ENCODE results near the gene OSBPL3. TPM values are rescaled to one million over a fixed set of nuclear protein-coding genes. Genes with fewer than 3 reads are reported as not detected.

Gene OSBPL3
- total RNA-seq, 1 experiment from 2014 or later, result 36.8 TPM

DNA sequence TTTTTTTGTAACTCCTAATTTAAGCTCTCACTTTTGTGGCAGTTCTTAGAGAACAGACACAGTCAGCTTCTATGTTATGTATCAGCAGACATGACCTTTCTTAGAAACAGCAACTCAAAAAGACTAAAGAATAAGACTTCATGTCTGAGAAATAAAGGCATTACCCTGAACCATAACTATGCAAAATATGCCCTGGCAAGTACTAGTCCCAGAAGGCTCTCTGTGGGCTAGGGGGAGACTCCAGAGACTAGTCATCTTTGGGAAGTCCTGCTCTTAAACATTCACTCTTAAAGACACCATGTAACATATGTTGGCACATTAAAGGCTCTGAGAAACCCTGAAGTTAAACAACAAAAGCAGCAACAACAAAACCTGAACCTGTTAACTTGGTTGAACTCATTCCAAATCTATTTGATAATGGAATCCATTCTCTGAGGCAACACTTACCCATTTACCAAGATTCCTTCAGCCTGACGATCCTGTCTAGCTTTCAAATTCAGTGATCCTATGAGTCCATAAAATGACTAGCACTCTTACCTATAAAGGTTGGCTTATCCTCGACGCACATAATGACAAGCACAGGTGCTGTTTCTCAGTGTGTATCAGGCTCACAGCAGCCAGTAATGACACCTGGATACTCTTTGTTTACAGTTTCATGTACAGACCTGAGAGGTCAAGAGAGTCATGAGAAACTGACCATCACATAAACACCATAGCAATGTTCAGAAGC is 62.3 kb downstream of the OSBPL3 start:
- Histone ChIP-seq H3K4me1 (ENCODE audit: control insufficient read depth in 1 of 2, insufficient read depth in 2 of 2, low read length in 2 of 2) (peaks cover 19 to 53% of the 10 kb centered on the region in 2 experiments; a peak in 3 of 4 replicates), H3K27me3 (ENCODE audit: insufficient read depth, low read length) (no peaks in the 10 kb centered on the region), H3K9ac (ENCODE audit: low read length) (no peak overlapping the region), H3K4me3 (replicated peaks in 1 of 2; ENCODE audit: low read depth in 1 of 2, low read length in 2 of 2) (no peak overlapping the region), H3K79me2 (ENCODE audit: insufficient read depth, low read length) (peaks cover 98% of the 10 kb centered on the region), H2AFZ (ENCODE audit: low read depth, low read length, poor library complexity, severe bottlenecking) (no peak overlapping the region), H4K20me1 (ENCODE audit: insufficient read depth) (no peaks in the 10 kb centered on the region), H3K36me3 (ENCODE audit: control insufficient read depth in 1 of 2, insufficient read depth in 2 of 2, low read length in 2 of 2) (no peaks in the 10 kb centered on the region), H3K9me3 (ENCODE audit: control insufficient read depth in 1 of 2, insufficient read depth in 1 of 2, low read depth in 1 of 2, low read length in 2 of 2) (no peaks in the 10 kb centered on the region), H3K27ac (ENCODE audit: low read depth, low read length) (no peak overlapping the region), H3K4me2 (ENCODE audit: low read length) (no peak overlapping the region), H3K9me2 (ENCODE audit: insufficient read depth) (no peaks in the 10 kb centered on the region)
- ATAC-seq (no peak), DNase-seq (ENCODE audit: low read depth, low spot score) (no peak)
- intact Hi-C loops (cut with micrococcal nuclease), result no loop called here
- ChIA-PET RAD21 (ENCODE audit: low non-redundant PET in 1 of 2, low total read pairs in 2 of 2, uncharacterized antibody in 2 of 2, unreplicated experiment in 2 of 2) (no interaction called here), POLR2A (no interaction called here), CTCF (no interaction called here)
- BruUV-seq (replicated peaks), result no TSS peak
- TF ChIP-seq SRF (IDR thresholded peaks at IDR 0.05; ENCODE audit: low read depth), result no peak

DNA sequence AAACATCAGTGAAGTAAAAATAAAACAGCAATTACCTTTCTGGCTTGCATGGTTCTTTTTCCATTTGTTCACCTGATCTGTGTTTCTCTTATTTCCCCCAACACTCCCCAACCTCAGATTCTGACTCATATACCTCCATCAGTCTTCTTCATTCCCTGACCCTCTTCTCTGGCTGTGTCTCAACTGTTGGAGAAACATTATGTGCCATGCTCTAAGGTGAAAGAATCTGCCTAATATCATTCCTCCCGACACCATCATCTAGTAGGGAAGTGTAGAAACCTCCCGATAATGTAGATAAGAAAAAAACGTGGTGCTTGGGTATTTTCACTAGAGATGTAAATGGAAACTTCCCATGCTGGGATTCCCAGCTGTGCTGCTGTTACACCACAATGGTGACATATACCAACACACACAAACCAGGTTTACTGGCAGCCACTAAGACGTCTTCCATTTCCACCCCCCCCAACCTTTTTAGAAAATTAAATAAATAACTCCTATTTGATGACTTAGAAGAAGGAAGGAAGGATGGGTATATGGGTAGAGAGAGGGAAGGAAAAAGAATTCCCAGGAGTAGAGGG is 63.4 kb downstream of the OSBPL3 start:
- Histone ChIP-seq H3K9ac (ENCODE audit: low read length) (no peak overlapping the region), H3K4me3 (replicated peaks in 1 of 2; ENCODE audit: low read depth in 1 of 2, low read length in 2 of 2) (no peak overlapping the region), H3K27me3 (ENCODE audit: insufficient read depth, low read length) (no peaks in the 10 kb centered on the region), H3K9me3 (ENCODE audit: control insufficient read depth in 1 of 2, insufficient read depth in 1 of 2, low read depth in 1 of 2, low read length in 2 of 2) (no peaks in the 10 kb centered on the region), H3K79me2 (ENCODE audit: insufficient read depth, low read length) (peaks cover 98% of the 10 kb centered on the region), H3K27ac (ENCODE audit: low read depth, low read length) (no peak overlapping the region), H3K4me2 (ENCODE audit: low read length) (no peak overlapping the region), H4K20me1 (ENCODE audit: insufficient read depth) (no peaks in the 10 kb centered on the region), H2AFZ (ENCODE audit: low read depth, low read length, poor library complexity, severe bottlenecking) (no peak overlapping the region), H3K9me2 (ENCODE audit: insufficient read depth) (no peaks in the 10 kb centered on the region), H3K36me3 (ENCODE audit: control insufficient read depth in 1 of 2, insufficient read depth in 2 of 2, low read length in 2 of 2) (no peaks in the 10 kb centered on the region), H3K4me1 (ENCODE audit: control insufficient read depth in 1 of 2, insufficient read depth in 2 of 2, low read length in 2 of 2) (peaks cover 14 to 49% of the 10 kb centered on the region in 2 experiments; a peak in 3 of 4 replicates)
- no peak for ATAC-seq
- TF ChIP-seq EGR1 (IDR thresholded peaks at IDR 0.05; ENCODE audit: low read depth) (no peak), FOSL1 (IDR thresholded peaks at IDR 0.05; ENCODE audit: low read depth) (no peak), TCF7L2 (IDR thresholded peaks at IDR 0.05; ENCODE audit: borderline replicate concordance, extremely low read depth, insufficient read depth, insufficient read length) (no peak), YY1 (IDR thresholded peaks at IDR 0.05; ENCODE audit: extremely low read depth, insufficient replicate concordance, low read depth, low read length) (no peak), SRF (IDR thresholded peaks at IDR 0.05; ENCODE audit: low read depth) (no peak), SP1 (IDR thresholded peaks at IDR 0.05; ENCODE audit: low read depth) (no peak), ELF1 (IDR thresholded peaks at IDR 0.05; ENCODE audit: borderline replicate concordance, low read depth) (no peak), ZFX (IDR thresholded peaks at IDR 0.05) (no peak), POLR2A (IDR thresholded peaks at IDR 0.05; ENCODE audit: borderline replicate concordance, extremely low read depth, insufficient read depth, insufficient read length) (no peak)
- no peak for DNase-seq (ENCODE audit: low read depth, low spot score)
- POLR2A ChIA-PET, result no interaction called here
- intact Hi-C loops (cut with micrococcal nuclease), result no loop called here
- no TSS peak for BruUV-seq (replicated peaks)
- CTCF ChIA-PET, result no interaction called here
- RAD21 ChIA-PET (ENCODE audit: low non-redundant PET in 1 of 2, low total read pairs in 2 of 2, uncharacterized antibody in 2 of 2, unreplicated experiment in 2 of 2), result no interaction called here

All from HCT116 (cell line).